ENCODE measurements around the gene MLF2. TPM values are rescaled to one million over a fixed set of nuclear protein-coding genes. Genes with fewer than 3 reads are reported as not detected.

Gene MLF2
- total RNA-seq, 1 experiment from 2014 or later, result 309 TPM

GRCh38 chr12:6782119-6782518, 29.2 kb upstream of the MLF2 start (continued):
- TF ChIP-seq REST (IDR thresholded peaks at IDR 0.05; ENCODE audit: low read depth) (no peak), SIN3A (IDR thresholded peaks at IDR 0.05; ENCODE audit: low read depth) (no peak), POLR2AphosphoS5 (IDR thresholded peaks at IDR 0.05; ENCODE audit: low read depth, low read length) (no peak), SRF (IDR thresholded peaks at IDR 0.05; ENCODE audit: low read depth) (no peak), CEBPB (IDR thresholded peaks at IDR 0.05; ENCODE audit: low read depth) (no peak), RAD21 (IDR thresholded peaks at IDR 0.05; ENCODE audit: low read depth) (no peak), ELF1 (IDR thresholded peaks at IDR 0.05; ENCODE audit: borderline replicate concordance, low read depth) (no peak), MAX (IDR thresholded peaks at IDR 0.05) (no peak), ZFX (IDR thresholded peaks at IDR 0.05) (no peak), SP1 (IDR thresholded peaks at IDR 0.05; ENCODE audit: low read depth) (no peak), ZNF274 (IDR thresholded peaks at IDR 0.05; ENCODE audit: low read depth, low read length) (no peak), EGR1 (IDR thresholded peaks at IDR 0.05; ENCODE audit: low read depth) (no peak)

GRCh38 chr12:6780573-6780972, 27.6 kb upstream of the MLF2 start:
- Histone ChIP-seq H3K36me3 (ENCODE audit: control insufficient read depth in 1 of 2, insufficient read depth in 2 of 2, low read length in 2 of 2) (no peaks in the 10 kb centered on the region), H3K9me2 (ENCODE audit: insufficient read depth) (no peaks in the 10 kb centered on the region), H3K79me2 (ENCODE audit: insufficient read depth, low read length) (no peaks in the 10 kb centered on the region), H3K9ac (ENCODE audit: low read length) (no peak overlapping the region), H3K4me3 (replicated peaks in 1 of 2; ENCODE audit: low read depth in 1 of 2, low read length in 2 of 2) (no peak overlapping the region), H3K4me1 (ENCODE audit: control insufficient read depth in 1 of 2, insufficient read depth in 2 of 2, low read length in 2 of 2) (peaks cover 11 to 26% of the 10 kb centered on the region in 2 experiments; a peak in 3 of 4 replicates), H4K20me1 (ENCODE audit: insufficient read depth) (no peaks in the 10 kb centered on the region), H3K4me2 (ENCODE audit: low read length) (no peak overlapping the region), H3K9me3 (ENCODE audit: control insufficient read depth in 1 of 2, insufficient read depth in 1 of 2, low read depth in 1 of 2, low read length in 2 of 2) (no peaks in the 10 kb centered on the region), H3K27ac (ENCODE audit: low read depth, low read length) (no peak overlapping the region), H3K27me3 (ENCODE audit: insufficient read depth, low read length) (no peaks in the 10 kb centered on the region), H2AFZ (ENCODE audit: low read depth, low read length, poor library complexity, severe bottlenecking) (no peak overlapping the region)
- DNase-seq (ENCODE audit: low read depth, low spot score), result no peak
- ChIA-PET POLR2A (interaction anchor here (0.6 to 1.6 kb wide), 2 partner anchors 14 to 40 kb away, joined by 3 to 8 read pairs; partner anchors contain the start of gene PTMS), CTCF (interaction anchor here (0.9 to 2.5 kb wide), 2 partner anchors 14 to 27 kb away, joined by 3 to 16 read pairs; partner anchors contain the start of genes MLF2 and PTMS), RAD21 (ENCODE audit: low non-redundant PET in 1 of 2, low total read pairs in 2 of 2, uncharacterized antibody in 2 of 2, unreplicated experiment in 2 of 2) (no interaction called here)
- intact Hi-C loops (cut with micrococcal nuclease), result no loop called here
- no peak for ATAC-seq
- TF ChIP-seq MAX (IDR thresholded peaks at IDR 0.05), result no peak
- TF ChIP-seq CBX3 (IDR thresholded peaks at IDR 0.05; ENCODE audit: low read depth), result no peak
- TF ChIP-seq ZFX (IDR thresholded peaks at IDR 0.05), result no peak
- no peak for TF ChIP-seq POLR2AphosphoS5 (IDR thresholded peaks at IDR 0.05; ENCODE audit: low read depth, low read length)
- no TSS peak for BruUV-seq (replicated peaks)

Data from HCT116 (cell line).